NCI-H1048 (cell line): ENCODE data around the gene TACC2.
"Not testable (repeated sequence)": the region's sequence is repeated elsewhere in the genome, so short reads cannot be mapped to it uniquely, and the experiment has no call there.

Experiments
- DNase-seq: peaks from one replicate; lab custom pipeline; 2025; lab: John Stamatoyannopoulos, UW

The TACC2 gene

DNA sequence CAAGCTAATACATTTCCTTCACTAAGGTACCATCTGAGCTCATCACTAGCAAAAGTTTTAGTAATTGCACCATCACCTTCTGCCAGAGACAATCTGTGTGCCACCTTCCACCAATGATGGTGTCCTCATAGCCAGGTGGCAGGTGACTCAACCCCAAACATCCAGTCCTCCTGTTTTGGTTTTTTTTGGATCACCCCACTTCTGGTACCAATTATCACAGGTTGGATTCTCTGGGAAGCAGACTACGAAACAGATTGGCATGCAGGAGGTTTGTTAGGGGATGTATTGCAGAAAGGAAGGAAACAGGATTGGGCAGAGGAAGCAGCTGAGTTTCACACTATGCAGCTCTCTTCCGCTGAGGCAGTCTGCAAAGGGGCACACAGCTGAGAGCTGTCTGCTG lies 4.5 kb upstream of the TACC2 start:
- no peak for DNase-seq

DNA sequence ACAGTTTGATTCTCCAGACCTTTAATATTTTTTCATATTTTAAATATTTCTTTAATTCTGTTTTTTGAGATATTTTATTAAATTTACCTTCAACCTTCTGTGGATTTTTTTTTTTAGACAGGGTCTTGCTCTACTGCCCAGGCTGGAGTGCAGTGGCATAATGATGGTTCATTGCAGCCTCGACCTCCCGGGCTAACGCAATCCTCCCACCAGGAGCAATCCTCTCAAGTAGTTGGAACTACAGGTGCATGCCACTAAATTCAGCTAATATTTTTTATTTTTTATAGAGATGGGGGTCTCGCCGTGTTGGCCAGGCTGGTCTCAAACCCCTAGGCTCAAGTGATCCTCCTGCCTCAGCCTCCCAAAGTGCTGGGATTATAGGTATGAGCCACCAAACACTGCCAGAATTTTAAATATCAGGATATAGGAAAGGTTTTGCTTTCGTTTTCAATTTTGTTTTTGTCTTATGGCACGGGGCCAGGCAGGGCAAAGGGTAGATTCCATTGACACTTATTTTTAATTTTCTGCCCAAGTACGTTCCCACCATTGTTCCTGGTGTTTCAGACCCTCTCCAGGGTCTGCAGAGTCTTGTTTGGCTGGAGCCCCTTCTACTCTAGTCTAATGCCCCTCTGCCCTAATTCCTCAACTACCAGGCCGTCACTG lies 1.2 kb downstream of the TACC2 start:
- no peak for DNase-seq

DNA sequence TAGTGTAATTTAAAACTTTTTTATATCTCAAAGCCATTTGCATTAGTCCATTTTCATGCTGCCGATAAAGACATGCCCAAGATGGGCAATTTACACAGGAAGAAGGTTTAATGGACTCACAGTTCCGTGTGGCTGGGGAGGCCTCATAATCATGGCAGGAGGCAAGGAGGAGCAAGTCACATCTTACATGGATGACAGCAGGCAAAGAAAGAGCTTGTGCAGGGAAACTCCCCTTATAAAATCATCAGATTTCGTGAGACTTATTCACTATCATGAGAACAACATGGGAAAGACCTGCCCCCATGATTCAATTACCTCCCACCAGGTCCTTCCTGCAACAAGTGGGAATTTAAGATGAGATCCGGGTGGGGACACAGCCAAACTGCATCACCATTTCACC lies 2.8 kb downstream of the TACC2 start:
- not testable (repeated sequence) for DNase-seq

DNA sequence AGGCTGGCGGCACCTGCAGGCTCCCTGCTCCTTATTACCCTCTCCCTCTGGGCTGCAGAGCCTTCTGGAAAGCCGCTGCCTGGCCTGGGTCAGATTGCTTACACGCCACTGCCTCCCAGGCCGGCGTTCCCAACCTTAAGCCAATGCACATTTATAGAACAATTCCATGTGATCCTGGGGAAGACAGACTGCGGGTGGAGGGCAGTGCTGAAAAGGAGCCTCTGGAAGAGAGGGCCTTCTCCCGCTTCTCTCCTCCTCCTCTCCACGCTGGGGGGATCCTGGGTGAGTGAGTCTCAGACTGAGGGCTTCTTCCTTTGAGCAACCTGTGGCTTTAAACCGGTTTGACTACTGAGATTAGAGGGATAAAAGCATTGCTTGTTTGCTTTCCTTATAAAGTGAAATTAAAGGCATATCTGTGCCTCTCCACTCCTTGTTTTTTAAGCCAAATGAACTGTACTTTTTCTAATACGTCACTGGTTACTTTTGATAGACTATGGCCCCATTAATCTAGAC lies 5.5 kb downstream of the TACC2 start:
- DNase-seq = peak; percentile 50

DNA sequence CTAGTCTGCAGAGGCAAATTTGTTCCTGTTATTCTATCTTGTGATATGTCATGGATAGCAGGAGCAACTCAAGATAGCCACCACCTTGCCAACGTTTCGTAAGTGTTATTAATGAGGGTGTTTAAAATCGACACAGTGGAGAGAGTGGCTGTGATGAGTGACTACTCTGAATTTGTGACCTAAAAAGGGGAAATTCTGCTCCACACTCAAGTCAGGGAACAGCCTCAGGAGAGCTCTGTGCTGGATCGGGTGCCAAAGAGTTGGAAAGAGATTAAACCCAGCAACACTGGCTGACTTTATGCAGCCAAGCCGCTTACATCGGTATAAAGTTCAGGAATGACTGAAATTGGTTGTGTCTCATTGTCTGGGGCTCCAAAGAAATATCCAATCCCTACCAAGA lies 9.5 kb downstream of the TACC2 start:
- no peak for DNase-seq

DNA sequence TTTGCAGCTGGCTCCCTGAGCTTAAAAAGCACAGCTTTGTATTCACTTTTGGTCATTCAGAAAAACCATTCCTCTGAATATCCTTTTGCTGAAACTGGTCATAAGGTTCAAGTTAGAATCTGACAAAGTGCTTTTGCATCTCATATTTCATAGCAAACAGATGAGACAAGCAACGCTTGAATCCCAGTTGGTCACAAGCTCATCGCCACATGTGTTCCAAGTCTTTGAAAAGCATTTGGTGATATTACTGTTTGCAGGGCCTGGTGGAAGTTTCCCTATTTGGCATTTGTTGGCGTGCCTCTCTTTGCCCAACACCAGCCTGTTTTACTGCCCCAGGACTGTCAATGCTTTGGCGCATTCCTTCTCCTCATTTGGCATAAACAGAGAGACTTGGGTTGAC lies 10.3 kb downstream of the TACC2 start:
- DNase-seq = no peak

DNA sequence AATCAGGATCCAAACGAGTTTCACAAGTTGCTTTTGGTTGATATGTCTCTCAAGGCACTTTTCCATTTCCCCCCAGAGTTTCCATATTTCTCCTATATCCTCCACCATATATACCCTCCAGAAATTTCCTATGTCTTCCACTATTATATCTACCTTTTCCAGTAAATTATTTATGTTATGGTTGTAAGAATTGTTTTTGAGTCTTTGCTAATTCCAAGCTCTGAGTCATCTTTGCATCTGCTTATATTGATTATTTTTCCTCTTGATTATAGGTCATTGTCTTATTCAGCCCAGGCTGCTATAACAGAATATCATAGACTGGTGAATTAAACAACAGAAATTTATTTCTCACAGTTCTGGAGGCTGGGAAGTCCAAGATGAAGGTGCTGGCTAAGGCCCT lies 12.7 kb downstream of the TACC2 start:
- DNase-seq = no peak

DNA sequence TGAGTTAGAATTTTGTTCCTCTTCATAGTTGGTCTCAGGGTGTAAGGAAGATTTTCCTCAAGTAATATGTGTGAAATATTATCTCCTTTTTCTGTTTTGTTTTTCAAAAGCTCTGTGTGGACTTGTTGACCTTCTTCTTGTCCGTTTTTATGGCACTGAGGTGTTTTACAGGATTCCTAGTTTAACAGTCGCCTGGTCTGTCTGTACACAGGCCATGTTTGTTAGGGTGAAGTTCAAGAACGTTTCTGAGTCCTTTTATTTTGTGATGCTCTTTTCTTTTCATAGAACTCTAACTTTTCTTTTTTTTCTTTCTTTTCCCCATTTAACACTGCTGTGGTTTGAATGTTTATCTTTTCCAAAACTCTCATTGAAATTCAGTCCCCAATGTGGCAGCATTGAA lies 18.5 kb downstream of the TACC2 start:
- no peak for DNase-seq

DNA sequence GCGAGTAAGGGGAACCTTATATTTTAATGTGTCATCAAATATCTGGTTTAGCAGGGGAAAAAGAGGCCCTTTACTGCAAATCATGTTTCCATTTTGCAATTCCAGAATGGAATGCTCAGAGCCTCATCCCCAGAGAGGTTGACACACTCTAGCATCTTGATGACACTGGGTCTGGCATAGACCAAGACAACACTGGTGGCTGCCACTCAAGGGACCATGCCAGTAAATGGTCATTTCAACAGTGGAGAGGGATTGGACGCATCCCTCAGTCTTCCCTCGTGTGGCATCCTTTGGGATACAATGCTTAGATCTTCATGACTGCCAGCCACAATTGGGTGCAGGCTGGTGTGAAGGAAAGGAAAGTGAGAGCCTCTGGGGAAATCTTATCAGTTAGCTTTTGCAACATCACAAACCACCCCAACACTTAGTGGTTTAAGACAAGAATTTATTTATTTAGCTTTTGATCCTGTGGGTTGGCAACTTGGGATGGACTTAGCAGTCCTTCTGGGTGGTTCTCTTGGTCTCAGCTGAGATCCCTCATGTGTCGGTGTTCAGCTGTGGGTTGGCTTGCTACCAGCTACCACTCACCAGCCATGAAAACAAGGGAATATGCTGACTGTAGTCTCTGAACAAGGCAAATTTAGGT lies 21.6 kb downstream of the TACC2 start:
- no peak for DNase-seq

DNA sequence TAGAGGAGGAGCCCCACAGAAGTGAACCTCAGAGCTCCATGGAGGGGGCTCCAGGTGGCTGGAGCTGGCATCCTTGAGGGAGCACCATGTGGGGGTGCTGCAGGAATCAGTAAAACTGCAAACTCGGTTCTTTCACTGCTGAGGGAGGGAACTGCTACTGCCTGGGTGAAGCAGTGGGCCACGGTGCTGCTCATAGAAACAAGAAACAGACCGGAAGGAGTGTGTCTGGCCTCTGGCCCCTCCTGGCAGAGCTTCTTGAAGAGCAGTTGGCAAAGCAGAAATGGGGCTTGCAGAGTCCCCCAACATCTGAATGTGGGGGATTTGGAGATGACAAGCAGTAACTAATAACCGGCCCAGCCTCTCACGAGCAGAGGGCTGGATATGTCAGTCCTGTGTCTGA lies 23.8 kb downstream of the TACC2 start:
- DNase-seq = no peak

DNA sequence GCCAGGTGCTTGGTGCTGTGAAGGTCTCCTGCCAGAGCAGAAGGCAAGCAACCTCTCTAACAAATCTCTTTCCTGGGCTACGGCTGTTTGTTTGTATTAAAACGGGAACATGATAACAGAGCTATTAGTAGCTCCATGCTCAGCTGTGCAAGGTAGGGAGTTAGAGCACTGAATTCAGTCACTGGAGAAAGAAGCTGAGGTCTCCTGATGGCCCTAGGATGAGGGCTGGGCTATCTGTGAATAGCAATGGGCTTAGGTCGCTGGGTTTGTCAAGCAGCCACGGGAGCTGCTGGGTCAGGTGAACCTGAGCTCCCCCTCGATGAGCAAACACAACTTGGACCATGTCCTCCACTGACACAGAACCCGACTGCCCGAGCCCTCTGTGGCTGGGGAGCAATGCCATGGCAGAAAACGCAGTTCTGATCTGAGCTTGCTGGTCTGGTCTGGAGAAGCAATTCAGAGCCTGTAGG lies 24.4 kb downstream of the TACC2 start:
- no peak for DNase-seq

DNA sequence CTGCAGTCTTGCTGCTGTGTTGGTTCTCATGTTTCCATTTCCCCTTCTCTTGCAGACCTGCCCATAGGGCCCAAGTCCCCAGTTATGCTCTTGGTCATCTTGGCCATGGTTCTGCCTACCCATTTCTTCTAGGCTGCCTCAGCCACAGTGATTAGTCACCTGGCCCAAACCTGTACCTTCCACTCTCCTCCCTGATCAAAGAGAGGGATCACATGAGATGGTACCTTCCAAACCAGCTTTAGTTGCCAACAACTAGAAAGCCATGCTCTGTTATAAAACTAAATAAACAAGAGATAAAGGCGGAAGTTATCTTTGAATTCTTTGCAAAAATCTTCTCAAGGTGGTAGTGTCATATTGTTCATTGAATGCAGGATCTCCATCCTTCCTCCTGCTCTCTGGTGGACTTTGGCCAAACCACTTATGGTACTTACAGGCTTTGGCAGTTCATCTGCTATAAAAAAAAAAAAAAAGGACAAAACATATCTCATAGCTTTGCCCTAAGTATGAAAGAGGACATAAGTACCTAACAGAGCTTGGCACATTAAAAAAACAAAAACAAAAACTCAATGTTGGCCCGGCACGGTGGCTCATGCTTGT lies 25.8 kb downstream of the TACC2 start:
- DNase-seq = no peak

DNA sequence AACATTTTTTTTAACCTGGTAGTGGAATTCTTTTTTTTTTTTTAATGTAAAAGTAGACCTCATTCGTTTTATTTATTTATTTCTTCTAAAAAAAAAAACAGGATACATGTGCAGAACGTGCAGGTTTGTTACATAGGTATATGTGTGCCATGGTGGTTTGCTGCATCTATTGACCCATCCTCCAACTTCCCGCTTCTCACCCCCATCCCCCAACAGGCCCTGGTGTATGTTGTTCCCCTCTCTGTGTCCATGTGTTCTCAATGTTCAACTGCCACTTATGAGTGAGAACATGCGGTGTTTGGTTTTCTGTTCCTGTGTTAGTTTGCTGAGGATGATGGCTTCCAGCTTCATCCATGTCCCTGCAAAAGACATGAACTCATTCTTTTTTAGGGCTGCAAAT lies 29.0 kb downstream of the TACC2 start:
- not testable (repeated sequence) for DNase-seq

DNA sequence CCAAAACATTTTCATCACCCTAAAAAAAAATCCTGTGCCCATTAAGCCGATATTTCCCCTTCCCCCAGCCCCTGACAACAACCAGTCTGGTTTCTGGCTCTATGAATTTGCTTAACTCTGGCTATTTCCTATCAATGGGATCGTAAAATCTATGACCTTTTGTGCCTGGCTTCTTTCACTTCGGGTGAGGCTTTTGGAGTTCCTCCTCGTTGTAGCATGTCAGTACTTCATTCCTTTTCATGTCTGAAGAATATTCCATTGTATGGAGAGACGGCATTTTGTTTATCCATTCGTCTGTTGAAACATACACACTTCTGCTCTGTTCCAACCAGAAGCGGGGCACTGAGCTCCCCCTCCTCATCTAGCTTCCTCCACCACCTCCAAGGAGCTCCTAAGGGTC lies 29.5 kb downstream of the TACC2 start:
- no peak for DNase-seq

DNA sequence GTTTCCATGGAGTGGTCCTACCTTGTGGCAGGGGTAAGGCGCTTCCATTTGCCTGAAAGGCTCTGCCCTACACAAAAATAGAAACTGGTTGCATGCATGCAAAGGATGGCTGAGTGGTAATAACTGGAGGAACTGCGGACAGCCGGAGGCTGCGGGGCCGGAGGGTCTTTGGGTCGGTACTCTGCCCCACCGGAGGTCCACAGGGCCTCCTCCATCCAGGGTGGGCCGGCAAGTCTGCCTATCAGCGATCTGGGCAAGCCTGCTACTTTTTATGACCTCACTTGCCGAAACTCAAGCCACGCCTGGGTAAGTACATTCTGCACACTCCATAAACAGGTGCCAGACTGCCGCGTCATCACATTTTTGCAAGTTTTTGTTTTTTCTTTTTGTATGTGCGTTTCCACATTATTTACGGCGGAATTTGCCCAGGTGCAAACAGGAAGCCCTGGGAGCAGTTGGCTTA lies 30.0 kb downstream of the TACC2 start:
- DNase-seq = no peak

DNA sequence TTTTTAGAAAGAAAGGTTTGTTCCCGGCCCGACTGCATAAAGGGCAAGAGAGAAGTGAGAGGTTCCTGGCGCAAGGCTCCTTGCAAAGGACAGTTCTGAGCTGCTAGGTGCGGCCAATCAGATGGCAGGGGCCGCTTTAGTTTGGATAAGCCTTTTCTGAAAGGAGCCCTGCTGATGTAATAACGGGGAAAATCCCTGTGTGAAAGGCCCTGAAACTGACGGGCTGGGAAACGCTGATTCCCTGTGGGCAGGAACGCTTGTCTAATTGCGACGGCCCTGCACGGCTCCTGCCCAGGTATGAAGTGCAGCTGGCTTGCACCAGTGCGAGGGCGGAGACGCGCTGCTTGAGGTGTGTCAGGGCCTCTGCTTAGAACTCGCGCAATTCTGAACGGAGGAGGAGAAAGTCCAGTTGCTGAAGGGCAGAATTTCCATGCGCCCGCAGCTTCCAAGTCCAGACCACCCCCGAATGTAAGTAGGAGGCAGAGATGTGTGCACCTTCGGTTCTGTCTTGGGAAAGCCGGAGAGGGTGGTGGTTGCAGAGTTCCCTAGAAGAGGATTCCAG lies 30.5 kb downstream of the TACC2 start:
- DNase-seq = no peak

DNA sequence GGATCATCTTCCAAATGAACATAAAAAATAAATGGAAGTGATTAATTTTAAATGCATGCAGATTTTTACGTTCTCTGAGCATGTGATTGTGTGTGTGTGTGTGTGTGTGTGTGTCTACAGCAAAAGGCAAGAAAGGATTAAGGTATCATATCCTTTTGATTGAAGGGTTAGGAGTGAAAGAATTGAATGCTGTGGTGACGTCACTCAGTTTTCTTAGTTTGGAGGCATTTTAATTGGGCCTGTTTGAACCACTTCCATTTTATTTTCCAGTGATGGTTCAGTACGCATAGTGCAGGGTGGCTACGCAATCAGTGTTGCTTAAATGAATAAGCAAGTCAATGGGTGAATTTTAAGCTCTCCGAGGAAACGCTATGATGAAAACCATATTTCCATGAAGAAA lies 31.3 kb downstream of the TACC2 start:
- no peak for DNase-seq

DNA sequence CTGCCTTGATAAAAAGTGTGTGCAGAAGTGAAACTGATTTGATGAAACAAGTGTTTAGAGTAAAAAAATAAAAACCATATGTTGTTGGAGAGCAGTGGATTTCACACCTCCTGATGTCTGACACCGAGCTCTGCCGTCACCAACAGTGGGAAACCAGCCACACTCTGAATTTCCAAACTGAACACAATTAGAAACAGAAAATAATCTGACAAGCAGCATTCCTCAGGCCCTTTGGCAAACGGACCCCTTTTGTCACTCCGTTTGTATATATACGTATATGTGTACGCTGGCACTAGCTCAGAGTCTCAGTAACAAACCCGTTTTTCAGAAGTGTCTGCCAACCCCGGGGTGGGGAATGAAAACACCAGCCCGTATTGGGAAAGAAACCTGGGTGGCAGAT lies 32.4 kb downstream of the TACC2 start:
- DNase-seq = no peak

DNA sequence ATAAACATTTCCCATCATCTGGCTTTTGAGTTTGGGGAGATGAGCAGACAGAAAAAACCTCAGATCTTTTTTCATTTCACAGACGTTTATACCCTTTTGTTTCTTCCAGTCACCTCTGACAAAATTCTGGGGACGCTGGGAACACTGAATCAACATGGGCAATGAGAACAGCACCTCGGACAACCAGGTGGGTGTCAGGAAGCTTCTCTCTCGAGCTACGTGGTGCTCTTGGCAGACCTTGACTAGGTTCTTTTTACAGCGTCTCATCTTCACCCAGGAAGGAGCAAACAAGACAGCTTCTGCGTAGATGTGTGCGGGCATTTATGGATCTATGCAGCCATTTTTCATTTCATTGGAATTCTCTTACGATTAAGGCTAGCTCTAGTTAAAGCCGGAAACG lies 32.9 kb downstream of the TACC2 start:
- no peak for DNase-seq

DNA sequence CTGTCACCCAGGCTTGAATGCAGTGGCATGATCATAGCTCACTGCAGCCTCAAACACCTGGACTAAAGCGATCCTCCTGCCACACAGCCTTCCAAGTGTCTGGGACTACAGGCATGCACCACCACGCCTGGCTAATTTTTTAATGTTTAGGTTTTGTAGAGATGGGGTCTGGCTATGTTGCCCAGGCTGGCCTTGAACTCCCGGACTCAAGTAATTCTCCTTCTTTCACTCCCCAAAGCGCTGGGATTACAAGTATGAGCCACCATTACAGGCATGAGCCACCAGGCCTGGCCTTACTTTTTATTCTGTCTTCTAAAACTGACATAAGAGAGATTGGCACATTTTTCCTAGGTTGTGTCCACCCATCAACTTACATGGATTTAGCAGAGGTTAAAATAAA lies 33.3 kb downstream of the TACC2 start:
- no peak for DNase-seq

DNA sequence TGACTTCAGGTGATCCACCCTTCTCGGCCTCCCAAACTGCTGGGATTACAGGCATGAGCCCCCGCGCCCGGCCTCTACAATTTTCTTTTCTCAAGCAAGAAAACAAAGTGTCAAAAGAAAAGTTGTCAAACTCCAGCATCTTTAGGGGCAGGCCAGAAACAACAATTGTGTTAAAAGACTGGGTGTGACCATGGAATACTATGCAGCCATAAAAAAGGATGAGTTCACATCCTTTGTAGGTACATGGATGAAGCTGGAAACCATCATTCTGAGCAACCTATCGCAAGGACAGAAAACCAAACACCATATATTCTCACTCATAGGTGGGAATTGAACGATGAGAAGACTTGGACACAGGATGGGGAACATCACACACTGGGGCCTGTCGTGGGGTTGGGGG lies 34.3 kb downstream of the TACC2 start:
- not testable (repeated sequence) for DNase-seq

DNA sequence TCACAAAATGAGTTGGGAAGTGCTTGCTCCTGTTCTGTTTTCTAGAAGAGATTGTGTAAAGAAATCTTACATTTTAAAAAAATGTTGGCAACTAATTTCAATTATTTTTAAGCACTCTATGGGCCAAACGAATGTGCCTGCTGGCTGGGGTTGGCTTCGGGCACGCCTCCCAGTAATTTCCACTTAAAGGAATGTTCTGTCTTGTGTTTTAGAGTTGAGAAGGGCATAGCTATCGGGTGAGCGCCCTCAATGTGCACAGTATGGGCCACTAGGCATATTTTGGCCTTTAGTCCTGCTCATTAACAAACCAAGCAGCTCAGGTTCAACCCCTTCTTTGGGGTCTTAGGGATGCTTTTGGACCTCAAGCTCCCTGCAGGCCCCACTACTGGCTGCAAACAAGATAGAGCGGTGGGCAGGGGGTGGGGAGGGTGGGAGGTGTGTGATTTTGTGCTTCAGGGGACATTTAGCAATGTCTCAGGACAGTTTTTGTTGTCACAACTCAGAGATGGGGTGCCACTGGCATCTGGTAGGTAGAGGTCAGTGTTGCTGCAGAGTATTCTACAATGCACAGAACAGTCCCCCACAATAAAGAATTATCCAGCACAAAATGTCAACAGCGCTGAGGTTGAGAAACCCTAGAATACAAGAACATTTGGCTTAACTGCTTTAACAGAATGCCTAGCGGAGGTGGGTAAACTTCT lies 40.7 kb downstream of the TACC2 start:
- DNase-seq = no peak
